ENCODE data around the gene BIRC6. TPM values are rescaled to one million over a fixed set of nuclear protein-coding genes. Genes with fewer than 3 reads are reported as not detected.

The BIRC6 gene
- total RNA-seq, 4 donors from 2014 or later = 97.4 to 259 (median 164) TPM

DNA sequence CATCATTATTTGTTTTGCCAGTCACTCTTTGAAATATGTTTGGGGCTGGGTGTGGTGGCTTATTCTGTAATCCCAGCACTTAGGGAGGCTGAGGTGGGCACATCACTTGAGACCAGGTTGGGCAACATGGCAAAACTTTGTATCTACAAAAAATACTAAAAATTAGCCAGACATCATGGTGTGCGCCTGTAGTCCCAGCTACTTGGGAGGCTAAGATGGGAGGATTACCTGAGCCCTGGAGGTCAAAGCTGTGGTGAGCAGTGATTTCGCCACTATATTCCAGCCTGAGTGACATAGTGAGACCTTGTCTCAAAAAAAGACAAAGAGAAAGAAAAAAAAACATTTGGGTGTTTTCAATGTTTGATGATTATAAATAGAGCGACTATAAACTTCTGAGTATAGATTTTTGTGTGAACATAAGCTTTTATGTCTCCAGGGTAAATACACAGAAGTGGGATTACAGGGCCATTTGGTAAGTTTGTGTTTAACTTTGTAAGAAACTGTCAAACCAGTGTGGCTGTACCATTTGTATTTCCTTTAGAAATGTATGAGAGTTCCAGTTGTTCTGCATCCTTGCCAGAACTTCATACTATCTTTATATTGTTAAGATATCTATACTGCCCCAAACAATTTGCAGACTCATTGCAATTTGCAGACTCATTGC lies 15.8 kb downstream of the BIRC6 start:
- Histone ChIP-seq H3K9me3 (no peaks in the 10 kb centered on the region), H3K4me3 (no peak overlapping the region), H3K27me3 (no peaks in the 10 kb centered on the region), H3K27ac (no peak overlapping the region), H3K36me3 (no peaks in the 10 kb centered on the region), H3K4me1 (peaks cover 0 to 4% of the 10 kb centered on the region in 2 donors)
- intact Hi-C loops (cut with DNase I; ENCODE audit: low total_unique reads) = no loop called here
- DNase-seq = no peak
- no peak for TF ChIP-seq POLR2A (IDR thresholded peaks at IDR 0.05)
- TF ChIP-seq, protein P1, sequence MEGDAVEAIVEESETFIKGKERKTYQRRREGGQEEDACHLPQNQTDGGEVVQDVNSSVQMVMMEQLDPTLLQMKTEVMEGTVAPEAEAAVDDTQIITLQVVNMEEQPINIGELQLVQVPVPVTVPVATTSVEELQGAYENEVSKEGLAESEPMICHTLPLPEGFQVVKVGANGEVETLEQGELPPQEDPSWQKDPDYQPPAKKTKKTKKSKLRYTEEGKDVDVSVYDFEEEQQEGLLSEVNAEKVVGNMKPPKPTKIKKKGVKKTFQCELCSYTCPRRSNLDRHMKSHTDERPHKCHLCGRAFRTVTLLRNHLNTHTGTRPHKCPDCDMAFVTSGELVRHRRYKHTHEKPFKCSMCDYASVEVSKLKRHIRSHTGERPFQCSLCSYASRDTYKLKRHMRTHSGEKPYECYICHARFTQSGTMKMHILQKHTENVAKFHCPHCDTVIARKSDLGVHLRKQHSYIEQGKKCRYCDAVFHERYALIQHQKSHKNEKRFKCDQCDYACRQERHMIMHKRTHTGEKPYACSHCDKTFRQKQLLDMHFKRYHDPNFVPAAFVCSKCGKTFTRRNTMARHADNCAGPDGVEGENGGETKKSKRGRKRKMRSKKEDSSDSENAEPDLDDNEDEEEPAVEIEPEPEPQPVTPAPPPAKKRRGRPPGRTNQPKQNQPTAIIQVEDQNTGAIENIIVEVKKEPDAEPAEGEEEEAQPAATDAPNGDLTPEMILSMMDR (IDR thresholded peaks at IDR 0.05) = no peak

DNA sequence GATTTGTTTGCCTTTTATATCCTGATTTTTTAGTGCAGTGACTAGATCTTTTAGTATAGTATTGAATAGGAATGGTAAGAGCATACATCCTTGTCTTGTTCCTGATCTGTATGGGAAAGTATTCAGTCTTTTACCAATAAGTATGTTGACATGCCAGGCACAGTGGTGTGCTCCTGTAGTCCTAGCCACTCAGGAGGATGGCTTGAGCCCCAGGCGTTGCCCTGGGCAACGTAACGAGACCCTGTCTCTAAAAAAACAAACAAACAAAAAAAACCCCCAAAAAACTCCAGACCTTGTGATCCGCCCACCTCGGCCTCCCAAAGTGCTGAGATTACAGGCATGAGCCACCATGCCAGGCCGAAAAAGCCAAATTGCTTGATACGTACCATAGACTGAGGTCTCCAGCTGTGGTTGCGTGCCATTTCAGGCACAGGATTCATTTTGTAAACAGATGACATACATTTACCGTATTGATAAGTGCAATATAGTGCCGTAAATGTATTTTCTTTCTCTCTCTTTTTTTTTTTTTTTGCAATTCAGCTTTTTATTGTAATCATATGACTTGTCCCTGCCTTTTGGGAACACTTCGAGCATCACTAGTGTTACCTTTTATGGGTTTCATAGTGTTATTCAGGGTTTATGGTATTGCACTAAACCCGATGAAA lies 18.5 kb downstream of the BIRC6 start:
- no peaks in the 10 kb centered on the region for H3K27me3 ChIP-seq
- H3K27ac ChIP-seq = no peak overlapping the region
- H3K9me3 ChIP-seq = no peaks in the 10 kb centered on the region
- intact Hi-C loops (cut with DNase I; ENCODE audit: low total_unique reads) = no loop called here
- no peaks in the 10 kb centered on the region for H3K36me3 ChIP-seq
- H3K4me1 ChIP-seq = peaks cover 0 to 3% of the 10 kb centered on the region in 2 donors
- no peak for TF ChIP-seq POLR2A (IDR thresholded peaks at IDR 0.05)
- TF ChIP-seq, protein P1 (IDR thresholded peaks at IDR 0.05) = no peak
- DNase-seq = no peak
- H3K4me3 ChIP-seq = no peak overlapping the region

DNA sequence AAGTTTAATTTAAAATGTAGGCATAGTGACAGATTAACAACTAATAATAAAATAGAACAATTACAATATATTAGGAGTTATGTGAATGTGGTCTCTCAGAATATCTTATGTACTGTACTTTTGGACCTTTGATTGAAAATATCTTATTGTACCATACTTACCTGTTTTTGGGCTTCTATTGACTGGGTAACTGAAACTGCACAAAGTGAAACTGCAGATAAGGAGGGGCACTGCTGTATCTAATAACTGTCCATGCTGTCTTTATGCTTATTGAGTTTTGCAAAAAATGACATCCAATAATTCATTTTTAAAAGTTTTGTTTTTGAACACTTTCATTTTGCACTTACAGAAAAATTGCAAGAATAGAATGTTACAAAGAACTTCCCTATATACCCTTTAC lies 19.9 kb downstream of the BIRC6 start:
- Histone ChIP-seq H3K36me3 (no peaks in the 10 kb centered on the region), H3K4me1 (peaks cover 0 to 3% of the 10 kb centered on the region in 2 donors), H3K27ac (no peak overlapping the region), H3K9me3 (no peaks in the 10 kb centered on the region), H3K4me3 (no peak overlapping the region), H3K27me3 (no peaks in the 10 kb centered on the region)
- TF ChIP-seq, protein P1 (IDR thresholded peaks at IDR 0.05) = no peak
- no peak for TF ChIP-seq POLR2A (IDR thresholded peaks at IDR 0.05)
- DNase-seq = no peak
- intact Hi-C loops (cut with DNase I; ENCODE audit: low total_unique reads) = no loop called here

DNA sequence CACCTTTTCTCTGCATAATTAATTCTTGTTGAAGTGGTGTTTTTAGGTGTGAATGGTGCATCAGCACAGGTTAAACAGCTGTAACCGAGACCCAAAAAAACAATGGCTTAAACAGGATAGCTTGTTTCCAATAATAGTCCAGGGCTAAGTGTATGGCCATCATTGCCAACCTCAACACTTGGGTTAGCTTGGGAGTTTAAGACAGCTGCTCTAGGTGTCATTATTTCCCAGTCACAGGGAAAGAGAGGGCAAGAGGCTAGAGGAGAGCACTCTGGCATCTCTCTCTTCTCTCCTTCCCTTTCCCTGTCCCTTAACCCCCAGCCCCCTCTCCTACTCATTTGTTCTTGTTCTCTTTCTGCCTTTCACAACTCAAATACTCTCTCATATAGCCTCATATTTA lies 21.1 kb downstream of the BIRC6 start:
- no peak for DNase-seq
- Histone ChIP-seq H3K4me3 (no peak overlapping the region), H3K27ac (no peak overlapping the region), H3K4me1 (peaks cover 0 to 3% of the 10 kb centered on the region in 2 donors), H3K36me3 (no peaks in the 10 kb centered on the region), H3K9me3 (no peaks in the 10 kb centered on the region), H3K27me3 (no peaks in the 10 kb centered on the region)
- TF ChIP-seq POLR2A (IDR thresholded peaks at IDR 0.05) = no peak
- TF ChIP-seq, protein P1 (IDR thresholded peaks at IDR 0.05) = no peak
- intact Hi-C loops (cut with DNase I; ENCODE audit: low total_unique reads) = no loop called here

DNA sequence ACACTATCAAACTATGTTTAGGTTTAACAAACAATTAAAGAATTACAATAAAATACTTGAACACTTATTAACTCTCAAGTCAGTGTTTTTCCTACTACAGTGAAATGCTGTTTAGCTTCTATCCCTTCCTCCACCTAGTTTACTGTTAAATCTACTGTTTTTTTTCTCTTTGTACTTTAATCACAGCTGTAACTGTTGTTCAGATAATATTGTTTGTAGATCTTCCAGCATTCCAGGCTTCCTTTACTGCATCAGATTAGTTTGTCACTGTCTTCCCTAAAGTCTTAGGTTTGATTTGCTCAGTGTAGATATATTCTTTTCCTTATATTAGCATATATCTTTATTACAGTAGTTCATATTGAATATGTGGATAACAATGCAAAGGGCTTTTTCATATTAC lies 22.5 kb downstream of the BIRC6 start:
- Histone ChIP-seq H3K4me3 (no peak overlapping the region), H3K4me1 (peaks cover 0 to 3% of the 10 kb centered on the region in 2 donors), H3K27ac (no peak overlapping the region), H3K36me3 (no peaks in the 10 kb centered on the region), H3K9me3 (no peaks in the 10 kb centered on the region), H3K27me3 (no peaks in the 10 kb centered on the region)
- DNase-seq = no peak
- intact Hi-C loops (cut with DNase I; ENCODE audit: low total_unique reads) = no loop called here
- TF ChIP-seq, protein P1 (IDR thresholded peaks at IDR 0.05) = no peak
- TF ChIP-seq POLR2A (IDR thresholded peaks at IDR 0.05) = no peak

Data from uterus (tissue), 4 donors.